ENCODE results near the gene SLC6A11.

Gene SLC6A11

GRCh38 chr3:10822055-10822454 is 6.0 kb downstream of the SLC6A11 start:
- Histone ChIP-seq H3K4me1 (ENCODE audit: low read depth, poor library complexity, severe bottlenecking) (no peaks in the 10 kb centered on the region), H2AFZ (ENCODE audit: low read depth) (no peak overlapping the region), H3K9ac (no peak overlapping the region), H3K79me2 (ENCODE audit: insufficient read depth, low read depth) (no peaks in the 10 kb centered on the region), H3K27me3 (ENCODE audit: insufficient read depth, low read depth) (no peaks in the 10 kb centered on the region), H3K4me3 (IDR thresholded peaks at IDR 0.05; ENCODE audit: insufficient read depth, low read depth, low read length) (no peak overlapping the region), H4K20me1 (ENCODE audit: insufficient read depth) (no peaks in the 10 kb centered on the region), H3K4me2 (no peak overlapping the region), H3K36me3 (ENCODE audit: insufficient read depth) (no peaks in the 10 kb centered on the region), H3K27ac (no peak overlapping the region)
- no peak for TF ChIP-seq CTCF (conservative IDR thresholded peaks at IDR 0.05; ENCODE audit: low read depth, low read length)

- H3K9ac ChIP-seq = no peak overlapping the region
- H3K4me1 ChIP-seq (ENCODE audit: low read depth, poor library complexity, severe bottlenecking) = no peaks in the 10 kb centered on the region
- no peak overlapping the region for H3K4me2 ChIP-seq
- H3K79me2 ChIP-seq (ENCODE audit: insufficient read depth, low read depth) = no peaks in the 10 kb centered on the region
- H4K20me1 ChIP-seq (ENCODE audit: insufficient read depth) = no peaks in the 10 kb centered on the region
- no peak for TF ChIP-seq CTCF (conservative IDR thresholded peaks at IDR 0.05; ENCODE audit: low read depth, low read length)
- no peaks in the 10 kb centered on the region for H3K36me3 ChIP-seq (ENCODE audit: insufficient read depth)
- no peak overlapping the region for H3K27ac ChIP-seq
- no peak overlapping the region for H3K4me3 ChIP-seq (IDR thresholded peaks at IDR 0.05; ENCODE audit: insufficient read depth, low read depth, low read length)
- no peak overlapping the region for H2AFZ ChIP-seq (ENCODE audit: low read depth)
- no peaks in the 10 kb centered on the region for H3K27me3 ChIP-seq (ENCODE audit: insufficient read depth, low read depth)
Measured at GRCh38 chr3:10822708-10823515, 6.9 kb downstream of the SLC6A11 start.

GRCh38 chr3:10823516-10823818 is 7.4 kb downstream of the SLC6A11 start:
- Histone ChIP-seq H2AFZ (ENCODE audit: low read depth) (no peak overlapping the region), H4K20me1 (ENCODE audit: insufficient read depth) (no peaks in the 10 kb centered on the region), H3K9ac (no peak overlapping the region), H3K79me2 (ENCODE audit: insufficient read depth, low read depth) (no peaks in the 10 kb centered on the region), H3K4me2 (no peak overlapping the region), H3K27ac (no peak overlapping the region), H3K27me3 (ENCODE audit: insufficient read depth, low read depth) (no peaks in the 10 kb centered on the region), H3K36me3 (ENCODE audit: insufficient read depth) (no peaks in the 10 kb centered on the region), H3K4me3 (IDR thresholded peaks at IDR 0.05; ENCODE audit: insufficient read depth, low read depth, low read length) (no peak overlapping the region), H3K4me1 (ENCODE audit: low read depth, poor library complexity, severe bottlenecking) (no peaks in the 10 kb centered on the region)
- TF ChIP-seq CTCF (conservative IDR thresholded peaks at IDR 0.05; ENCODE audit: low read depth, low read length) = no peak

- no peak for TF ChIP-seq CTCF (conservative IDR thresholded peaks at IDR 0.05; ENCODE audit: low read depth, low read length)
- H3K27ac ChIP-seq = no peak overlapping the region
- H3K4me3 ChIP-seq (IDR thresholded peaks at IDR 0.05; ENCODE audit: insufficient read depth, low read depth, low read length) = no peak overlapping the region
- no peak overlapping the region for H2AFZ ChIP-seq (ENCODE audit: low read depth)
- H3K9ac ChIP-seq = no peak overlapping the region
- H3K4me2 ChIP-seq = no peak overlapping the region
- H3K79me2 ChIP-seq (ENCODE audit: insufficient read depth, low read depth) = no peaks in the 10 kb centered on the region
- no peaks in the 10 kb centered on the region for H3K27me3 ChIP-seq (ENCODE audit: insufficient read depth, low read depth)
- H3K4me1 ChIP-seq (ENCODE audit: low read depth, poor library complexity, severe bottlenecking) = no peaks in the 10 kb centered on the region
- no peaks in the 10 kb centered on the region for H3K36me3 ChIP-seq (ENCODE audit: insufficient read depth)
- no peaks in the 10 kb centered on the region for H4K20me1 ChIP-seq (ENCODE audit: insufficient read depth)
Measured at GRCh38 chr3:10824468-10824867, 8.4 kb downstream of the SLC6A11 start.

Measured in KMS-11 (cell line).